Caco-2 (cell line): ENCODE results near the gene ATP1A4. TPM values are rescaled to one million over a fixed set of nuclear protein-coding genes. Genes with fewer than 3 reads are reported as not detected.

Experiments used
- BruUV-seq: library from RNA; stranded (reverse); fragments of 400-500 nt; replicated peaks from 2 replicates; lab custom pipeline; 2021; lab: Mats Ljungman, UMichigan
- CTCF ChIA-PET: fragments of 300-600 bp; sonication (Branson Sonifier 250); formaldehyde crosslinking; loops from one replicate; lab custom pipeline; 2022; ENCODE audit warnings: antibody characterized with exemption; lab: Charles Lee
- POLR2A ChIA-PET: fragments of 300-600 bp; sonication (Branson Sonifier 250); formaldehyde crosslinking; loops from one replicate; lab custom pipeline; 2022; ENCODE audit warnings: antibody characterized with exemption; lab: Charles Lee
- DNase-seq, 2 experiments: peaks; one replicate each; pipeline versions ENCODE4 v3.0.0 to v3.0.0-alpha.2; 2020 to 2022
- H3K27me3 ChIP-seq: replicated peaks from 2 replicates; pipeline ENCODE4 v1.6.0; 2011; ENCODE audit warnings: low read length; ENCODE audit not compliant: control insufficient read depth, insufficient read depth
- H3K36me3 ChIP-seq: 2 replicates; pipeline ENCODE4 v1.5.1; 2011; ENCODE audit warnings: low read length; ENCODE audit not compliant: control insufficient read depth, insufficient read depth
- H3K4me1 ChIP-seq: fragments of 250-450 bp; sonication (Bioruptor Pico); 2 replicates; pipeline ENCODE4 v1.5.1; 2020; ENCODE audit warnings: mild to moderate bottlenecking
- H3K4me3 ChIP-seq: 2 replicates; pipeline ENCODE4 v1.5.1; 2011; ENCODE audit warnings: low read depth, mild to moderate bottlenecking, control low read depth, low read length
- H3K9me3 ChIP-seq: fragments of 250-450 bp; sonication (Bioruptor Pico); 2 replicates; pipeline ENCODE4 v1.5.1; 2020; ENCODE audit warnings: mild to moderate bottlenecking, moderate library complexity
- H3K27ac Mint-ChIP-seq: one replicate; pipeline ENCODE4 v1.8.0; 2022; ENCODE audit warnings: mixed read lengths; ENCODE audit not compliant: unreplicated experiment
- H3K27me3 Mint-ChIP-seq: one replicate; pipeline ENCODE4 v1.8.0; 2022; ENCODE audit warnings: mixed read lengths; ENCODE audit not compliant: insufficient read depth, unreplicated experiment
- H3K36me3 Mint-ChIP-seq: one replicate; pipeline ENCODE4 v1.8.0; 2022; ENCODE audit warnings: mild to moderate bottlenecking, mixed read lengths; ENCODE audit not compliant: insufficient read depth, unreplicated experiment
- H3K4me1 Mint-ChIP-seq: one replicate; pipeline ENCODE4 v1.8.0; 2022; ENCODE audit warnings: low read depth, mixed read lengths; ENCODE audit not compliant: unreplicated experiment
- H3K4me3 Mint-ChIP-seq: one replicate; pipeline ENCODE4 v1.8.0; 2022; ENCODE audit warnings: mild to moderate bottlenecking, moderate library complexity, mixed read lengths; ENCODE audit not compliant: unreplicated experiment
- H3K9me3 Mint-ChIP-seq: one replicate; pipeline ENCODE4 v1.8.0; 2022; ENCODE audit warnings: mixed read lengths; ENCODE audit not compliant: unreplicated experiment
- intact Hi-C: fragments of 100-400 bp; cut with micrococcal nuclease; formaldehyde crosslinking; loops from one replicate; pipeline ENCODE4 v1.10.0; 2022; ENCODE audit not compliant: unreplicated experiment
- total RNA-seq: library from RNA; stranded (reverse); gene quantifications from 2 replicates; pipeline ENCODE4 v1.2.3, GENCODE V29; 2022
- TF ChIP-seq, protein P1 (sequence below), 2 experiments: fragments of 200-600 bp in 1 of 2; IDR thresholded peaks; 1 replicate in 1 of 2; 2 replicates in 1 of 2; pipeline versions ENCODE4 v1.5.1 to v1.8.0; 2011 to 2022; ENCODE audit warnings: antibody characterized with exemption in 1 of 2, control low read depth in 1 of 2, inconsistent platforms in 1 of 2, low read depth in 1 of 2, low read length in 1 of 2, mild to moderate bottlenecking in 1 of 2, moderate library complexity in 1 of 2; ENCODE audit not compliant: insufficient read depth in 1 of 2, severe bottlenecking in 1 of 2, unreplicated experiment in 1 of 2

Gene ATP1A4
- total RNA-seq, 1 experiment from 2014 or later, result not detected

DNA sequence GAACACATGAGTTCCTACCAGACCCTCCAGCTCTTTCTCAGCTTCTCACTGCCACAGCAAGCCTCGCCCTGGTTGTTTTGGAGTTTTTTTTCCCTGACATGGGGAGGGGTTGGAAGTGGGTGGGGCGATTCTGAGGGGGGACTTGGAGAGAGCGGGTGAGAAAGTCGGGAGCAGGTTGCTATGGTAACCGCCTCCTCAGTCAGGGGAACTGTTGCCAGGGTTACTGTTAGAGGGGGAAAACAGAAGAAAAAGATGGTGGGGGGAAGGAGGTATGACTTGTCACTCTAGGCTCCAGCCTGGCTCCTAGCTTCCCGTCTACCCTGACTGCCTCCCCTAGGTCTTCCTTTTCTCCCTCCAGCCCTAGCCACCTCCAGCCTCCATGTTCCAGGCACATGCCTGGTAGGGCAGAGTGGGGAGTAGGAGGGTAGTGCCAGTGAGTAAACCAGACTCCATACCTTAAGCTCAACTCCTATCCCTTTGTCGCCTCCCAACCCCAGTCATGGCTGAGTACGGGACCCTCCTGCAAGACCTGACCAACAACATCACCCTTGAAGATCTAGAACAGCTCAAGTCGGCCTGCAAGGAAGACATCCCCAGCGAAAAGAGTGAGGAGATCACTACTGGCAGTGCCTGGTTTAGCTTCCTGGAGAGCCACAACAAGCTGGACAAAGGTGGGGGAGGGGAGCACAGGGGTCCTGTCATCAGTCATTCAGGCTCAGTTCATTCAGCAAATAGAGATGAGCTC is 59.8 kb downstream of the ATP1A4 start:
- no peak overlapping the region for H3K4me3 Mint-ChIP-seq
- no peaks in the 10 kb centered on the region for H3K9me3 Mint-ChIP-seq
- no peak for DNase-seq
- H3K27me3 Mint-ChIP-seq, result no peaks in the 10 kb centered on the region
- H3K36me3 Mint-ChIP-seq, result peaks cover 58% of the 10 kb centered on the region
- CTCF ChIA-PET, result interaction anchor here (0.6 kb wide), 1 partner anchor 41 kb away, joined by 3 read pairs; no protein-coding TSS in a partner anchor
- Histone ChIP-seq H3K9me3 (no peaks in the 10 kb centered on the region), H3K4me3 (no peak overlapping the region), H3K36me3 (peaks cover 3% of the 10 kb centered on the region), H3K4me1 (peaks cover 10% of the 10 kb centered on the region), H3K27me3 (no peaks in the 10 kb centered on the region)
- TF ChIP-seq, protein P1, sequence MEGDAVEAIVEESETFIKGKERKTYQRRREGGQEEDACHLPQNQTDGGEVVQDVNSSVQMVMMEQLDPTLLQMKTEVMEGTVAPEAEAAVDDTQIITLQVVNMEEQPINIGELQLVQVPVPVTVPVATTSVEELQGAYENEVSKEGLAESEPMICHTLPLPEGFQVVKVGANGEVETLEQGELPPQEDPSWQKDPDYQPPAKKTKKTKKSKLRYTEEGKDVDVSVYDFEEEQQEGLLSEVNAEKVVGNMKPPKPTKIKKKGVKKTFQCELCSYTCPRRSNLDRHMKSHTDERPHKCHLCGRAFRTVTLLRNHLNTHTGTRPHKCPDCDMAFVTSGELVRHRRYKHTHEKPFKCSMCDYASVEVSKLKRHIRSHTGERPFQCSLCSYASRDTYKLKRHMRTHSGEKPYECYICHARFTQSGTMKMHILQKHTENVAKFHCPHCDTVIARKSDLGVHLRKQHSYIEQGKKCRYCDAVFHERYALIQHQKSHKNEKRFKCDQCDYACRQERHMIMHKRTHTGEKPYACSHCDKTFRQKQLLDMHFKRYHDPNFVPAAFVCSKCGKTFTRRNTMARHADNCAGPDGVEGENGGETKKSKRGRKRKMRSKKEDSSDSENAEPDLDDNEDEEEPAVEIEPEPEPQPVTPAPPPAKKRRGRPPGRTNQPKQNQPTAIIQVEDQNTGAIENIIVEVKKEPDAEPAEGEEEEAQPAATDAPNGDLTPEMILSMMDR (IDR thresholded peaks at IDR 0.05; ENCODE audit: insufficient read depth in 1 of 2, low read depth in 1 of 2, low read length in 1 of 2, severe bottlenecking in 1 of 2, unreplicated experiment in 1 of 2), result no peak
- no peak overlapping the region for H3K27ac Mint-ChIP-seq
- intact Hi-C loops, result no loop called here
- BruUV-seq, result no TSS peak
- peaks cover 12% of the 10 kb centered on the region for H3K4me1 Mint-ChIP-seq
- POLR2A ChIA-PET, result no interaction called here

DNA sequence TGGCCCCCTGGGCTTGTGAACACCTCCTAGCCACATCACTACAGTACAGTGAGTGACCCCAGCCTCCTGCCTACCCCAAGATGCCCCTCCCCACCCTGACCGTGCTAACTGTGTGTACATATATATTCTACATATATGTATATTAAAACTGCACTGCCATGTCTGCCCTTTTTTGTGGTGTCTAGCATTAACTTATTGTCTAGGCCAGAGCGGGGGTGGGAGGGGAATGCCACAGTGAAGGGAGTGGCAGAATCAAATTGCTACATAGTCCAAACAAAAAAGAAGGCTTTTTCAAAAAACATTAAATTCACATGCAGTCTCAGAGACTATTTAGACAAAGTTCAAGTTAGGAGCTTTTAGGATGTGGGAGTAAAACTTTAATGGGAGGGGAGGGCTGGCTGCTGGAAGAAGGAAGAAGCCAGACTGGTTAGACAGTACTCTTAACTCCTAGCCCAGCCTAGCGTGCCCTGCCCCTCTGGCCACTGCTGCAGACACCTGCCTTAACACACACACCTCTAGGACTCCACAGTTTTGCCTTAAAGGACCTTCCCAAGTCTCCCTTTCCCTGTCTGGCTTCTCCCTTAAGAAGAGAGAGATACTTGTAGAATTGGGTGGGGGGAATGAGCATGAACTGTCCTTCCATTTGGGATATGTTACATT is 63.2 kb downstream of the ATP1A4 start:
- Histone ChIP-seq H3K36me3 (peaks cover 5% of the 10 kb centered on the region), H3K9me3 (no peaks in the 10 kb centered on the region), H3K27me3 (no peaks in the 10 kb centered on the region), H3K4me1 (0 out of 2 replicates have a peak, but pooled peaks cover 6% of the 10 kb centered on the region), H3K4me3 (no peak overlapping the region)
- peaks cover 9% of the 10 kb centered on the region for H3K4me1 Mint-ChIP-seq
- no peaks in the 10 kb centered on the region for H3K27me3 Mint-ChIP-seq
- peak in 1 of 2 experiments; percentile 25 for DNase-seq
- ChIA-PET CTCF (no interaction called here), POLR2A (no interaction called here)
- intact Hi-C loops, result no loop called here
- no peak overlapping the region for H3K27ac Mint-ChIP-seq
- BruUV-seq, result TSS peak; percentile 45
- H3K4me3 Mint-ChIP-seq, result no peak overlapping the region
- TF ChIP-seq, protein P1 (IDR thresholded peaks at IDR 0.05; ENCODE audit: insufficient read depth in 1 of 2, low read depth in 1 of 2, low read length in 1 of 2, severe bottlenecking in 1 of 2, unreplicated experiment in 1 of 2), result no peak
- peaks cover 52% of the 10 kb centered on the region for H3K36me3 Mint-ChIP-seq
- H3K9me3 Mint-ChIP-seq, result no peaks in the 10 kb centered on the region

DNA sequence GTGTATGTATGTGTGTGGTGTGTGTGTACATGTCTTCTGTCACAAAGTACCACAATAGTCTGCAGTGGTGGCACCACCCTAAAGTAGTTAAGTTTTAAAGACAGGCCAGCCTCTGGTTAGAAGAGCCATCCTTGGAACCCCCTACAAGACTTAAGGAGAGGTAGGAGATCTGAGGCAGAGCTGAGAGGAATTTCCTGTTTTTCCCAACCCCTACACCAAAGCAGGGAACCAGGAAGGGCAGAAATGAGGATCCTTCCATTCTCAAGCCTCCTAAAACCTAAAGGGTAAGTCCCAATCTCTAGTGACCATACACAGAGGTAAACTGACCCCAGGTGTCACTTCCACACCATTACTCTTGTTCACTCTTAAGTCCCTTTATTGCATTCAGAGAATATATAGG is 64.9 kb downstream of the ATP1A4 start:
- BruUV-seq, result no TSS peak
- no peak for DNase-seq
- ChIA-PET CTCF (interaction anchor here (0.6 kb wide), 1 partner anchor 16 kb away, joined by 3 read pairs; no protein-coding TSS in a partner anchor), POLR2A (no interaction called here)
- TF ChIP-seq, protein P1 (IDR thresholded peaks at IDR 0.05; ENCODE audit: insufficient read depth in 1 of 2, low read depth in 1 of 2, low read length in 1 of 2, severe bottlenecking in 1 of 2, unreplicated experiment in 1 of 2), result no peak
- Histone ChIP-seq H3K9me3 (no peaks in the 10 kb centered on the region), H3K4me1 (0 out of 2 replicates have a peak, but pooled peaks cover 6% of the 10 kb centered on the region), H3K4me3 (no peak overlapping the region), H3K27me3 (no peaks in the 10 kb centered on the region), H3K36me3 (peaks cover 3% of the 10 kb centered on the region; the same call in 1 of the 2 replicates)
- H3K4me1 Mint-ChIP-seq, result peaks cover 9% of the 10 kb centered on the region
- no peaks in the 10 kb centered on the region for H3K27me3 Mint-ChIP-seq
- H3K27ac Mint-ChIP-seq, result no peak overlapping the region
- H3K36me3 Mint-ChIP-seq, result peaks cover 61% of the 10 kb centered on the region
- no peaks in the 10 kb centered on the region for H3K9me3 Mint-ChIP-seq
- intact Hi-C loops, result no loop called here
- no peak overlapping the region for H3K4me3 Mint-ChIP-seq
